Caco-2 (cell line): Measurements from ENCODE around the gene ATP10B. TPM values are rescaled to one million over a fixed set of nuclear protein-coding genes. Genes with fewer than 3 reads are reported as not detected.

Experiments
- BruUV-seq: library from RNA; stranded (reverse); fragments of 400-500 nt; replicated peaks from 2 replicates; lab custom pipeline; 2021; lab: Mats Ljungman, UMichigan
- CTCF ChIA-PET: fragments of 300-600 bp; sonication (Branson Sonifier 250); formaldehyde crosslinking; loops from one replicate; lab custom pipeline; 2022; ENCODE audit warnings: antibody characterized with exemption; lab: Charles Lee
- POLR2A ChIA-PET: fragments of 300-600 bp; sonication (Branson Sonifier 250); formaldehyde crosslinking; loops from one replicate; lab custom pipeline; 2022; ENCODE audit warnings: antibody characterized with exemption; lab: Charles Lee
- DNase-seq, 2 experiments: peaks; one replicate each; pipeline versions ENCODE4 v3.0.0 to v3.0.0-alpha.2; 2020 to 2022
- H3K27me3 ChIP-seq: replicated peaks from 2 replicates; pipeline ENCODE4 v1.6.0; 2011; ENCODE audit warnings: low read length; ENCODE audit not compliant: control insufficient read depth, insufficient read depth
- H3K36me3 ChIP-seq: 2 replicates; pipeline ENCODE4 v1.5.1; 2011; ENCODE audit warnings: low read length; ENCODE audit not compliant: control insufficient read depth, insufficient read depth
- H3K4me1 ChIP-seq: fragments of 250-450 bp; sonication (Bioruptor Pico); 2 replicates; pipeline ENCODE4 v1.5.1; 2020; ENCODE audit warnings: mild to moderate bottlenecking
- H3K4me3 ChIP-seq: 2 replicates; pipeline ENCODE4 v1.5.1; 2011; ENCODE audit warnings: low read depth, mild to moderate bottlenecking, control low read depth, low read length
- H3K9me3 ChIP-seq: fragments of 250-450 bp; sonication (Bioruptor Pico); 2 replicates; pipeline ENCODE4 v1.5.1; 2020; ENCODE audit warnings: mild to moderate bottlenecking, moderate library complexity
- H3K27ac Mint-ChIP-seq: one replicate; pipeline ENCODE4 v1.8.0; 2022; ENCODE audit warnings: mixed read lengths; ENCODE audit not compliant: unreplicated experiment
- H3K27me3 Mint-ChIP-seq: one replicate; pipeline ENCODE4 v1.8.0; 2022; ENCODE audit warnings: mixed read lengths; ENCODE audit not compliant: insufficient read depth, unreplicated experiment
- H3K36me3 Mint-ChIP-seq: one replicate; pipeline ENCODE4 v1.8.0; 2022; ENCODE audit warnings: mild to moderate bottlenecking, mixed read lengths; ENCODE audit not compliant: insufficient read depth, unreplicated experiment
- H3K4me1 Mint-ChIP-seq: one replicate; pipeline ENCODE4 v1.8.0; 2022; ENCODE audit warnings: low read depth, mixed read lengths; ENCODE audit not compliant: unreplicated experiment
- H3K4me3 Mint-ChIP-seq: one replicate; pipeline ENCODE4 v1.8.0; 2022; ENCODE audit warnings: mild to moderate bottlenecking, moderate library complexity, mixed read lengths; ENCODE audit not compliant: unreplicated experiment
- H3K9me3 Mint-ChIP-seq: one replicate; pipeline ENCODE4 v1.8.0; 2022; ENCODE audit warnings: mixed read lengths; ENCODE audit not compliant: unreplicated experiment
- intact Hi-C: fragments of 100-400 bp; cut with micrococcal nuclease; formaldehyde crosslinking; loops from one replicate; pipeline ENCODE4 v1.10.0; 2022; ENCODE audit not compliant: unreplicated experiment
- total RNA-seq: library from RNA; stranded (reverse); gene quantifications from 2 replicates; pipeline ENCODE4 v1.2.3, GENCODE V29; 2022
- TF ChIP-seq, protein P1 (sequence below), 2 experiments: fragments of 200-600 bp in 1 of 2; IDR thresholded peaks; 1 replicate in 1 of 2; 2 replicates in 1 of 2; pipeline versions ENCODE4 v1.5.1 to v1.8.0; 2011 to 2022; ENCODE audit warnings: antibody characterized with exemption in 1 of 2, control low read depth in 1 of 2, inconsistent platforms in 1 of 2, low read depth in 1 of 2, low read length in 1 of 2, mild to moderate bottlenecking in 1 of 2, moderate library complexity in 1 of 2; ENCODE audit not compliant: insufficient read depth in 1 of 2, severe bottlenecking in 1 of 2, unreplicated experiment in 1 of 2

ATP10B gene
- total RNA-seq, 1 experiment from 2014 or later, result 0.43 TPM

DNA sequence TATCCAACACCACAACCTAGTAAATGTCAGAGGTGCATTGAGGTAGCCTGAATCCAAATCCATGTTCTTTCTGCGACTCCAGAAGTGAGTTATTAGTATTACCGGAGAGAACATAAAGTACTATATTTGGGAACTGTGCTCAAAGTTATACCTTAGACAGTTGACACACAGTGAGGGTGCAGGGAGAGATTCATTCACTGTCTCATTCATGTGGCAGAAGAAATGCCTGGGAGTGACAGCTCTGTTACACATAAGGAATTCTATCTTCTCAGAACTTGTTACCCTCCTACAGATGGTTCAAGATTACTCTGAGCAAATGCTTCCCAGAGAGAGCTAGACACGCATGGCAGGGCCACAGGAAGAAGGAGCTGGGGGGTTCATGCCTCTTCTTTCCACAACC lies 103.0 kb downstream of the ATP10B start:
- H3K4me3 Mint-ChIP-seq, result no peak overlapping the region
- BruUV-seq, result no TSS peak
- no peak for DNase-seq
- Histone ChIP-seq H3K4me3 (no peak overlapping the region), H3K36me3 (no peaks in the 10 kb centered on the region), H3K4me1 (no peaks in the 10 kb centered on the region), H3K27me3 (no peaks in the 10 kb centered on the region), H3K9me3 (no peaks in the 10 kb centered on the region)
- H3K27ac Mint-ChIP-seq, result no peak overlapping the region
- TF ChIP-seq, protein P1, sequence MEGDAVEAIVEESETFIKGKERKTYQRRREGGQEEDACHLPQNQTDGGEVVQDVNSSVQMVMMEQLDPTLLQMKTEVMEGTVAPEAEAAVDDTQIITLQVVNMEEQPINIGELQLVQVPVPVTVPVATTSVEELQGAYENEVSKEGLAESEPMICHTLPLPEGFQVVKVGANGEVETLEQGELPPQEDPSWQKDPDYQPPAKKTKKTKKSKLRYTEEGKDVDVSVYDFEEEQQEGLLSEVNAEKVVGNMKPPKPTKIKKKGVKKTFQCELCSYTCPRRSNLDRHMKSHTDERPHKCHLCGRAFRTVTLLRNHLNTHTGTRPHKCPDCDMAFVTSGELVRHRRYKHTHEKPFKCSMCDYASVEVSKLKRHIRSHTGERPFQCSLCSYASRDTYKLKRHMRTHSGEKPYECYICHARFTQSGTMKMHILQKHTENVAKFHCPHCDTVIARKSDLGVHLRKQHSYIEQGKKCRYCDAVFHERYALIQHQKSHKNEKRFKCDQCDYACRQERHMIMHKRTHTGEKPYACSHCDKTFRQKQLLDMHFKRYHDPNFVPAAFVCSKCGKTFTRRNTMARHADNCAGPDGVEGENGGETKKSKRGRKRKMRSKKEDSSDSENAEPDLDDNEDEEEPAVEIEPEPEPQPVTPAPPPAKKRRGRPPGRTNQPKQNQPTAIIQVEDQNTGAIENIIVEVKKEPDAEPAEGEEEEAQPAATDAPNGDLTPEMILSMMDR (IDR thresholded peaks at IDR 0.05; ENCODE audit: insufficient read depth in 1 of 2, low read depth in 1 of 2, low read length in 1 of 2, severe bottlenecking in 1 of 2, unreplicated experiment in 1 of 2), result no peak
- H3K27me3 Mint-ChIP-seq, result peaks cover 4% of the 10 kb centered on the region
- CTCF ChIA-PET, result no interaction called here
- POLR2A ChIA-PET, result no interaction called here
- no peaks in the 10 kb centered on the region for H3K4me1 Mint-ChIP-seq
- no peaks in the 10 kb centered on the region for H3K36me3 Mint-ChIP-seq
- intact Hi-C loops, result no loop called here
- H3K9me3 Mint-ChIP-seq, result no peaks in the 10 kb centered on the region

DNA sequence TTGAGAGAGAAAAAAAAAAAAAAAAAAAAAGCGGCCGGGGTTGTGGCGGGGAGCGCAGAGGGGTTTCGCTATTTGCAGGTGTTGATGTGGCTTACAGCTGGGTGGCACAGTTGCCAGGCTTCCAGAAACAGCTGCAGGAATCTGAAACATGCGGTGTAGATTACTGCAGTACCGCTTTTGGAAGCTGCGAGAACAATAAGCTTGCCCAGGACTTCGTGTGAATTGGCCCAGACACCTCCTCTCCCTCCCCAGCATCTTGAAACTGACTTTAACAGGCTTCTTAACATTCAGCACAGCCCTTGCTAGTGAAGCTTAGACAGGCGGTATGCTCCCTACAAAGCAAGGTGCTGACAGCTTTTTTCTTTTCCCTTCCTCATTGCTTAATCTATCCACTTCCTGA lies 104.0 kb downstream of the ATP10B start:
- Histone ChIP-seq H3K36me3 (no peaks in the 10 kb centered on the region), H3K4me1 (no peaks in the 10 kb centered on the region), H3K9me3 (no peaks in the 10 kb centered on the region), H3K4me3 (no peak overlapping the region), H3K27me3 (no peaks in the 10 kb centered on the region)
- ChIA-PET POLR2A (interaction anchor here (0.6 kb wide), 1 partner anchor 360 kb away, joined by 5 read pairs; no protein-coding TSS in a partner anchor), CTCF (no interaction called here)
- H3K4me3 Mint-ChIP-seq, result no peak overlapping the region
- TF ChIP-seq, protein P1 (IDR thresholded peaks at IDR 0.05; ENCODE audit: insufficient read depth in 1 of 2, low read depth in 1 of 2, low read length in 1 of 2, severe bottlenecking in 1 of 2, unreplicated experiment in 1 of 2), result no peak
- H3K27me3 Mint-ChIP-seq, result peaks cover 4% of the 10 kb centered on the region
- H3K4me1 Mint-ChIP-seq, result no peaks in the 10 kb centered on the region
- intact Hi-C loops, result no loop called here
- no peak overlapping the region for H3K27ac Mint-ChIP-seq
- DNase-seq, result no peak
- no TSS peak for BruUV-seq
- no peaks in the 10 kb centered on the region for H3K9me3 Mint-ChIP-seq
- no peaks in the 10 kb centered on the region for H3K36me3 Mint-ChIP-seq

DNA sequence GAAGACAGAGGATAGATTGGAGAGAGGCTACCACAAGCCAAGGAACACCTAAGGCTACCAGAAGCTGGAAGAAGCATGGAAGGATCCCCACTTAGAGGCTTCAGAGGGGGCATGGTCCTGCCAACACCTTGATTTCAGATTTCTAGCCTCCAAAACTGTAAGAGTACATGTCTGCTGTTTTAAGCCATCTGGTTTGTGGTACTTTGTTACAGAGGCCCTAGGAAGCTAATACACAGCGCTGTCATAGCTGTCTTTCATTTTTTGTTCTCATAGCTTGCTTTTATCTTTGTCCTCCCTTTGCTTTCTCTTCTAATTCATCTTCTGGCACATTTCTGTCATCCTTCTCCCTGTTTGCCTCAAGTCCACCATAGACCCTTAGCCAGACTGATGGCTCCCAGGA lies 104.5 kb downstream of the ATP10B start:
- no peak overlapping the region for H3K27ac Mint-ChIP-seq
- ChIA-PET POLR2A (interaction anchor here (0.6 kb wide), 1 partner anchor 361 kb away, joined by 5 read pairs; no protein-coding TSS in a partner anchor), CTCF (no interaction called here)
- H3K4me3 ChIP-seq, result no peak overlapping the region
- no TSS peak for BruUV-seq
- H3K4me1 Mint-ChIP-seq, result no peaks in the 10 kb centered on the region
- no peak for DNase-seq
- no peak overlapping the region for H3K4me3 Mint-ChIP-seq
- no peaks in the 10 kb centered on the region for H3K27me3 ChIP-seq
- no peaks in the 10 kb centered on the region for H3K4me1 ChIP-seq
- no peaks in the 10 kb centered on the region for H3K9me3 ChIP-seq
- H3K36me3 ChIP-seq, result no peaks in the 10 kb centered on the region
- TF ChIP-seq, protein P1 (IDR thresholded peaks at IDR 0.05; ENCODE audit: insufficient read depth in 1 of 2, low read depth in 1 of 2, low read length in 1 of 2, severe bottlenecking in 1 of 2, unreplicated experiment in 1 of 2), result no peak
- intact Hi-C loops, result no loop called here
- H3K9me3 Mint-ChIP-seq, result no peaks in the 10 kb centered on the region
- H3K36me3 Mint-ChIP-seq, result no peaks in the 10 kb centered on the region
- H3K27me3 Mint-ChIP-seq, result peaks cover 4% of the 10 kb centered on the region
